ENCODE measurements around the gene UGT1A1. TPM values are rescaled to one million over a fixed set of nuclear protein-coding genes. Genes with fewer than 3 reads are reported as not detected.

UGT1A1 gene
- total RNA-seq, 1 experiment from 2014 or later, result not detected

- Histone ChIP-seq H3K36me3 (ENCODE audit: control insufficient read depth in 1 of 2, insufficient read depth in 2 of 2, low read length in 2 of 2) (no peaks in the 10 kb centered on the region), H3K79me2 (ENCODE audit: insufficient read depth, low read length) (no peaks in the 10 kb centered on the region), H3K27me3 (ENCODE audit: insufficient read depth, low read length) (no peaks in the 10 kb centered on the region), H3K9me2 (ENCODE audit: insufficient read depth) (no peaks in the 10 kb centered on the region), H4K20me1 (ENCODE audit: insufficient read depth) (no peaks in the 10 kb centered on the region), H3K9ac (ENCODE audit: low read length) (no peak overlapping the region), H3K9me3 (ENCODE audit: control insufficient read depth in 1 of 2, insufficient read depth in 1 of 2, low read depth in 1 of 2, low read length in 2 of 2) (no peaks in the 10 kb centered on the region), H2AFZ (ENCODE audit: low read depth, low read length, poor library complexity, severe bottlenecking) (no peak overlapping the region), H3K4me2 (ENCODE audit: low read length) (no peak overlapping the region), H3K4me3 (replicated peaks in 1 of 2; ENCODE audit: low read depth in 1 of 2, low read length in 2 of 2) (no peak overlapping the region), H3K27ac (ENCODE audit: low read depth, low read length) (no peak overlapping the region), H3K4me1 (ENCODE audit: control insufficient read depth in 1 of 2, insufficient read depth in 2 of 2, low read length in 2 of 2) (peaks cover 3 to 10% of the 10 kb centered on the region in 2 experiments; a peak in 2 of 4 replicates)
- ChIA-PET RAD21 (ENCODE audit: low non-redundant PET in 1 of 2, low total read pairs in 2 of 2, uncharacterized antibody in 2 of 2, unreplicated experiment in 2 of 2) (no interaction called here), POLR2A (no interaction called here), CTCF (no interaction called here)
- DNase-seq (ENCODE audit: low read depth, low spot score) (no peak), ATAC-seq (no peak)
- TF ChIP-seq ZBTB33 (IDR thresholded peaks at IDR 0.05; ENCODE audit: extremely low read depth, insufficient replicate concordance, low read length) (no peak), CBX3 (IDR thresholded peaks at IDR 0.05; ENCODE audit: low read depth) (no peak), FOSL1 (IDR thresholded peaks at IDR 0.05; ENCODE audit: low read depth) (no peak), SRF (IDR thresholded peaks at IDR 0.05; ENCODE audit: low read depth) (no peak), CEBPB (IDR thresholded peaks at IDR 0.05; ENCODE audit: low read depth) (no peak), ZNF274 (IDR thresholded peaks at IDR 0.05; ENCODE audit: low read depth, low read length) (no peak), ZFX (IDR thresholded peaks at IDR 0.05) (no peak), JUND (IDR thresholded peaks at IDR 0.05) (no peak), POLR2AphosphoS5 (IDR thresholded peaks at IDR 0.05; ENCODE audit: low read depth, low read length) (no peak), CTCF (IDR thresholded peaks at IDR 0.05 in 2 of 3, conservative IDR thresholded peaks at IDR 0.05 in 1 of 3; ENCODE audit: borderline replicate concordance in 1 of 3, insufficient read depth in 1 of 3, low read depth in 2 of 3, low read length in 2 of 3) (no peak), TCF7L2 (IDR thresholded peaks at IDR 0.05; ENCODE audit: borderline replicate concordance, extremely low read depth, insufficient read depth, insufficient read length) (no peak)
- intact Hi-C loops (cut with micrococcal nuclease), result no loop called here
- BruUV-seq (replicated peaks), result no TSS peak
Measured at GRCh38 chr2:233768076-233768475, 8.0 kb downstream of the UGT1A1 start.
